Sigmoid colon (tissue), 4 donors: ENCODE results near the gene MED25.
A peak's percentile ranks its signal among the peaks of the same experiment; 100 is the strongest.

Experiments used
- CTCF ChIP-seq, 4 experiments: fragments of 450-650 bp in 3 of 4; fragments of 200-600 bp in 1 of 4; IDR thresholded peaks; one replicate each; pipeline ENCODE4 v1.5.1; 2016 to 2019; ENCODE audit warnings: antibody characterized with exemption in 4 of 4, mild to moderate bottlenecking in 3 of 4, moderate library complexity in 2 of 4
- POLR2A ChIP-seq, 2 donors: fragments of 450-650 bp; IDR thresholded peaks; one replicate each; pipeline ENCODE4 v1.6.1; 2016; ENCODE audit warnings: antibody characterized with exemption in 2 of 2, mild to moderate bottlenecking in 2 of 2, moderate library complexity in 2 of 2
- POLR2AphosphoS5 ChIP-seq, 4 donors: sonication (generic); formaldehyde crosslinking; IDR thresholded peaks; one replicate each; pipeline ENCODE4 v1.6.1; 2017; ENCODE audit warnings: antibody characterized with exemption in 4 of 4

- no peak for TF ChIP-seq CTCF (IDR thresholded peaks at IDR 0.05)
- TF ChIP-seq POLR2AphosphoS5 (IDR thresholded peaks at IDR 0.05), result peak in 2 of 4 donors; percentile 7 to 26
- TF ChIP-seq POLR2A (IDR thresholded peaks at IDR 0.05), result no peak
These were observed 33.6 kb downstream of the MED25 start for GRCh38 chr19:49851456-49852259.
